ENCODE results near the gene DMPK. TPM values are rescaled to one million over a fixed set of nuclear protein-coding genes. Genes with fewer than 3 reads are reported as not detected.

The DMPK gene
- total and polyA plus RNA-seq, 9 of the 15 experiments (the other 6 are each of a cell fraction or from before 2014, with no cell fraction given): 0.24 to 31.3 (median 7.3) TPM

DNA sequence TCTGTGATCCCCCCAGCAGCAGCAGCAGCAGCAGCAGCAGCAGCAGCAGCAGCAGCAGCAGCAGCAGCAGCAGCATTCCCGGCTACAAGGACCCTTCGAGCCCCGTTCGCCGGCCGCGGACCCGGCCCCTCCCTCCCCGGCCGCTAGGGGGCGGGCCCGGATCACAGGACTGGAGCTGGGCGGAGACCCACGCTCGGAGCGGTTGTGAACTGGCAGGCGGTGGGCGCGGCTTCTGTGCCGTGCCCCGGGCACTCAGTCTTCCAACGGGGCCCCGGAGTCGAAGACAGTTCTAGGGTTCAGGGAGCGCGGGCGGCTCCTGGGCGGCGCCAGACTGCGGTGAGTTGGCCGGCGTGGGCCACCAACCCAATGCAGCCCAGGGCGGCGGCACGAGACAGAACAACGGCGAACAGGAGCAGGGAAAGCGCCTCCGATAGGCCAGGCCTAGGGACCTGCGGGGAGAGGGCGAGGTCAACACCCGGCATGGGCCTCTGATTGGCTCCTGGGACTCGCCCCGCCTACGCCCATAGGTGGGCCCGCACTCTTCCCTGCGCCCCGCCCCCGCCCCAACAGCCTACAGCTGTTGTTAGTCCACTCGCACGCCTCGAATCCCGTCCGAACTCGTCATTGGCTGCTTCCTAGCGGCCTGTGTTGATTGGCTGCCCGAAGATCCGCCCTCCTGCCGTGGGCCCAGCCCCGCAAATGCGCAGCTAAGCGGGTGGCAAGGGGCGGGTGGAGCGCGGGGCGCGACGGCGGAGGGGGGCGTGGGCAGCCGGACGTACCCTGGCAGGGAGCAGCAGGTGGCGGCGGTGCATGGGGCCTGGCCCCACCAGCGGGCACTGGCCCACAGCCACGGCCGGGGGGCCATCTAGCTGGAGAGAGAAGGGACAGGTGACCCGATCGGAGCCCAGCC lies 11.8 kb downstream of the DMPK start (continued):
- TF ChIP-seq GATA2 (CRISPR knock-in tag; IDR thresholded peaks at IDR 0.05): no peak
- no peak for TF ChIP-seq CHD4 (IDR thresholded peaks at IDR 0.05; ENCODE audit: insufficient read depth, insufficient replicate concordance, low read depth, low read length, poor library complexity, severe bottlenecking)
- TF ChIP-seq, protein P1, sequence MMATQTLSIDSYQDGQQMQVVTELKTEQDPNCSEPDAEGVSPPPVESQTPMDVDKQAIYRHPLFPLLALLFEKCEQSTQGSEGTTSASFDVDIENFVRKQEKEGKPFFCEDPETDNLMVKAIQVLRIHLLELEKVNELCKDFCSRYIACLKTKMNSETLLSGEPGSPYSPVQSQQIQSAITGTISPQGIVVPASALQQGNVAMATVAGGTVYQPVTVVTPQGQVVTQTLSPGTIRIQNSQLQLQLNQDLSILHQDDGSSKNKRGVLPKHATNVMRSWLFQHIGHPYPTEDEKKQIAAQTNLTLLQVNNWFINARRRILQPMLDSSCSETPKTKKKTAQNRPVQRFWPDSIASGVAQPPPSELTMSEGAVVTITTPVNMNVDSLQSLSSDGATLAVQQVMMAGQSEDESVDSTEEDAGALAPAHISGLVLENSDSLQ (IDR thresholded peaks at IDR 0.05): peak; percentile 96
- no peak for TF ChIP-seq SAFB2 (IDR thresholded peaks at IDR 0.05; ENCODE audit: borderline replicate concordance, low read depth, low read length, severe bottlenecking)
- no peak for TF ChIP-seq STAT5A (IDR thresholded peaks at IDR 0.05; ENCODE audit: borderline replicate concordance, low read length)
- TF ChIP-seq, protein P2, sequence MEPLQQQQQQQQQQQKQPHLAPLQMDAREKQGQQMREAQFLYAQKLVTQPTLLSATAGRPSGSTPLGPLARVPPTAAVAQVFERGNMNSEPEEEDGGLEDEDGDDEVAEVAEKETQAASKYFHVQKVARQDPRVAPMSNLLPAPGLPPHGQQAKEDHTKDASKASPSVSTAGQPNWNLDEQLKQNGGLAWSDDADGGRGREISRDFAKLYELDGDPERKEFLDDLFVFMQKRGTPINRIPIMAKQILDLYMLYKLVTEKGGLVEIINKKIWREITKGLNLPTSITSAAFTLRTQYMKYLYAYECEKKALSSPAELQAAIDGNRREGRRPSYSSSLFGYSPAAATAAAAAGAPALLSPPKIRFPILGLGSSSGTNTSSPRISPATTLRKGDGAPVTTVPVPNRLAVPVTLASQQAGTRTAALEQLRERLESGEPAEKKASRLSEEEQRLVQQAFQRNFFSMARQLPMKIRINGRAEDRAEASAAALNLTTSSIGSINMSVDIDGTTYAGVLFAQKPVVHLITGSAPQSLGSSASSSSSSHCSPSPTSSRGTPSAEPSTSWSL (CRISPR knock-in tag; IDR thresholded peaks at IDR 0.05; ENCODE audit: borderline replicate concordance): no peak
- TF ChIP-seq FOXA3 (CRISPR knock-in tag; conservative IDR thresholded peaks at IDR 0.05 in 1 of 2, IDR thresholded peaks at IDR 0.05 in 1 of 2): no peak; a peak in 2 of 4 replicates
- TF ChIP-seq ASH1L (IDR thresholded peaks at IDR 0.05; ENCODE audit: borderline replicate concordance, low read depth, partially characterized antibody): peak; percentile 76
- TF ChIP-seq ZNF431 (CRISPR knock-in tag; IDR thresholded peaks at IDR 0.05): peak; percentile 23; the same call in 1 of the 2 replicates
- no peak for TF ChIP-seq HNRNPH1 (optimal IDR thresholded peaks at IDR 0.05; ENCODE audit: low read depth, low read length)
- no peak for TF ChIP-seq HDGF (IDR thresholded peaks at IDR 0.05)
- 0 out of 2 replicates have a peak, but pooled peaks have one; percentile 60 for TF ChIP-seq ZNF764 (CRISPR knock-in tag; IDR thresholded peaks at IDR 0.05; ENCODE audit: low read depth)
- peak; percentile 92 for TF ChIP-seq MAX (CRISPR knock-in tag; IDR thresholded peaks at IDR 0.05)
- no peak for TF ChIP-seq TAF9B (IDR thresholded peaks at IDR 0.05; ENCODE audit: partially characterized antibody)
- no peak for TF ChIP-seq PRPF4 (IDR thresholded peaks at IDR 0.05; ENCODE audit: insufficient read depth, low read depth, low read length, poor library complexity, severe bottlenecking)
- TF ChIP-seq ZBTB17 (CRISPR knock-in tag; IDR thresholded peaks at IDR 0.05): 0 out of 2 replicates have a peak, but pooled peaks have one; percentile 16
- TF ChIP-seq SMAD3 (CRISPR knock-in tag; conservative IDR thresholded peaks at IDR 0.05): 0 out of 2 replicates have a peak, but pooled peaks have one; percentile 80
- TF ChIP-seq ZNF707 (CRISPR knock-in tag; conservative IDR thresholded peaks at IDR 0.05): no peak
- peak in 1 of 2 experiments; percentile 48; a peak in 1 of 4 replicates for TF ChIP-seq ZMIZ1 (IDR thresholded peaks at IDR 0.05; ENCODE audit: low read depth in 2 of 2, low read length in 2 of 2)
- no peak for TF ChIP-seq ZNF174 (CRISPR knock-in tag; IDR thresholded peaks at IDR 0.05)

All from K562 (cell line).